Measurements from ENCODE around the gene ATXN10. TPM values are rescaled to one million over a fixed set of nuclear protein-coding genes. Genes with fewer than 3 reads are reported as not detected.

The ATXN10 gene
- total and polyA plus RNA-seq, 2 donors (not counting 1 experiment from before 2014, with no cell fraction given): 52.3 to 95.5 TPM

DNA sequence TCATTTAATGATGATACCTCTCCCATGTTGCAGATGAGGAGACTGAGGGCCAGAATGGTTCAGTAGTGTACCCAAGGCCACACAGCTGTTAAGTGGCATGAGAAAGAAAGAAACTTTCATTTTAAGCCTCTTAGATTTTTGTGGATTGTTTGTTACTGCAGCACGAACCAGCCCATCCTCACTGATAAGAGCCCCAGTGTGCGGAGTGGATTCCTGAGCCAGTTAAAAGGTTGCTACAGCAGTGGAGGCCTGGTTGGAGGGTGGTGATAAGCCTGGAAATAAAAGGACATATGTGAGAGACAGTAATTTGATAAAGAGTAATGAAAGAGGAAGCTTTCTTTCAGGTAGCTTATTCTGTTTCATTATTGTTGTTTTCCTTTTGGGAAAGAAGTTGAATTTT is 89.0 kb downstream of the ATXN10 start:
- no peaks in the 10 kb centered on the region for H3K27me3 ChIP-seq (replicated peaks in 1 of 4; ENCODE audit: control extremely low read depth in 1 of 4, control insufficient read depth in 3 of 4, insufficient read depth in 4 of 4, low read length in 3 of 4)
- intact Hi-C loops (cut with micrococcal nuclease): no loop called here
- Mint-ChIP-seq H3K27me3 (no peaks in the 10 kb centered on the region), H3K4me1 (no peaks in the 10 kb centered on the region), H3K4me3 (no peak overlapping the region), H3K9me3 (ENCODE audit: insufficient read depth) (no peaks in the 10 kb centered on the region), H3K27ac (no peak overlapping the region)
- WGBS (ENCODE audit: insufficient coverage): 100% methylated on average over 1 of the region's 2 CpGs
- POLR2A ChIA-PET: no interaction called here
- ATAC-seq (ENCODE audit: low read depth): no peak
- CTCF ChIA-PET: no interaction called here
- TF ChIP-seq EZH2 (IDR thresholded peaks at IDR 0.05; ENCODE audit: borderline replicate concordance, insufficient read depth, low read depth, low read length, poor library complexity, severe bottlenecking): no peak
- TF ChIP-seq, protein P1, sequence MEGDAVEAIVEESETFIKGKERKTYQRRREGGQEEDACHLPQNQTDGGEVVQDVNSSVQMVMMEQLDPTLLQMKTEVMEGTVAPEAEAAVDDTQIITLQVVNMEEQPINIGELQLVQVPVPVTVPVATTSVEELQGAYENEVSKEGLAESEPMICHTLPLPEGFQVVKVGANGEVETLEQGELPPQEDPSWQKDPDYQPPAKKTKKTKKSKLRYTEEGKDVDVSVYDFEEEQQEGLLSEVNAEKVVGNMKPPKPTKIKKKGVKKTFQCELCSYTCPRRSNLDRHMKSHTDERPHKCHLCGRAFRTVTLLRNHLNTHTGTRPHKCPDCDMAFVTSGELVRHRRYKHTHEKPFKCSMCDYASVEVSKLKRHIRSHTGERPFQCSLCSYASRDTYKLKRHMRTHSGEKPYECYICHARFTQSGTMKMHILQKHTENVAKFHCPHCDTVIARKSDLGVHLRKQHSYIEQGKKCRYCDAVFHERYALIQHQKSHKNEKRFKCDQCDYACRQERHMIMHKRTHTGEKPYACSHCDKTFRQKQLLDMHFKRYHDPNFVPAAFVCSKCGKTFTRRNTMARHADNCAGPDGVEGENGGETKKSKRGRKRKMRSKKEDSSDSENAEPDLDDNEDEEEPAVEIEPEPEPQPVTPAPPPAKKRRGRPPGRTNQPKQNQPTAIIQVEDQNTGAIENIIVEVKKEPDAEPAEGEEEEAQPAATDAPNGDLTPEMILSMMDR (IDR thresholded peaks at IDR 0.05): no peak
- no peak for DNase-seq
- no peak overlapping the region for H2AFZ ChIP-seq (ENCODE audit: insufficient read depth, low read depth, low read length, poor library complexity, severe bottlenecking)
- no peaks in the 10 kb centered on the region for H3K4me1 ChIP-seq (ENCODE audit: control insufficient read depth in 2 of 2, insufficient read depth in 2 of 2, low read length in 2 of 2)
- H3K4me3 ChIP-seq (ENCODE audit: control extremely low read depth in 1 of 5, extremely low read depth in 1 of 5, insufficient read depth in 1 of 5, low read depth in 2 of 5, low read length in 4 of 5): no peak overlapping the region
- H3K9ac ChIP-seq (ENCODE audit: low read length): no peak overlapping the region
- H3K9me3 ChIP-seq (ENCODE audit: control extremely low read depth in 1 of 3, control insufficient read depth in 2 of 3, insufficient read depth in 1 of 3, low read length in 2 of 3): no peaks in the 10 kb centered on the region
- H3K4me2 ChIP-seq (replicated peaks; ENCODE audit: low read depth, low read length, poor library complexity, severe bottlenecking): no peak overlapping the region
- peaks cover 0 to 21% of the 10 kb centered on the region in 2 experiments for H3K36me3 ChIP-seq (replicated peaks in 1 of 2; ENCODE audit: control extremely low read depth in 1 of 2, control insufficient read depth in 1 of 2, extremely low read depth in 1 of 2, insufficient read depth in 2 of 2, low read length in 1 of 2)
- H3K79me2 ChIP-seq (ENCODE audit: control insufficient read depth, insufficient read depth, low read length): peaks cover 17% of the 10 kb centered on the region
- H3K27ac ChIP-seq (ENCODE audit: low read length in 2 of 2): no peak overlapping the region
- H4K20me1 ChIP-seq (ENCODE audit: control insufficient read depth, insufficient read depth, low read length, poor library complexity, severe bottlenecking): peaks cover 18% of the 10 kb centered on the region

DNA sequence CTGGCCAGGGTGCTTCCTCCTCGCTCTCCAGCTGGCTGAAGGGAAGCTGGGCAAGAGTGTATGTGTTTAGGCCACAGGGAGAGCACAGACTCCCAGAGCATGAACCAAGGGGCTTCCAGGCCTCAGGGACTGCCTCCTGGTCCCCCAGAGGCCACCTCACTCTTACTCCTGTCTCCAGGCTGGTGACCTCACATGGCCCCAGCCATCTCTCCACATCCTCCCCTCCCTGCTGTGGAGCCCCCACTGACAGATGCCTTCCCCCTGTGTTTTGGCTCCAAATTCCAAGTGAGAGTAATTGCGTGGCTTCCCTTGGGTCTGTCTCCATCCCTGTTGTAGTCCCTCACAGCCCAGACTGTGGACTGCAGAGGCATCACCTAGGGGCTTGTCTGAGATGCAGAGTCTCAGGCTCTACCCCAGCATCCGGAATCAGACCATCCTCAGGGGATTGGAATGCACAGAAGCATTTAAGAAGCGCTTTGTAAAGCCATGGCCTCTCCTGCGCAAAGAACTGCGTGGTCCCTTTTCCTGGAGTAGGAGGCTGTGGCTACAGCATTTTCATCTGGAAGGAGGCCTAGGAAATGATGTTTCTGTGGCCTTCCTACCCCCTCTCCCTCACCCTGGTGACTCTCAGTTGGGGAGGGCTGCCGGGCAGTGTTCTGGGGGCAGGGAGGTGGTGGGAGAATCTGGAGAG is 91.1 kb downstream of the ATXN10 start:
- H3K4me3 Mint-ChIP-seq: no peak overlapping the region
- no peaks in the 10 kb centered on the region for H3K9me3 ChIP-seq (ENCODE audit: control extremely low read depth in 1 of 3, control insufficient read depth in 2 of 3, insufficient read depth in 1 of 3, low read length in 2 of 3)
- H3K4me1 Mint-ChIP-seq: no peaks in the 10 kb centered on the region
- no peak overlapping the region for H3K4me2 ChIP-seq (replicated peaks; ENCODE audit: low read depth, low read length, poor library complexity, severe bottlenecking)
- peaks cover 0 to 18% of the 10 kb centered on the region in 2 experiments for H3K36me3 ChIP-seq (replicated peaks in 1 of 2; ENCODE audit: control extremely low read depth in 1 of 2, control insufficient read depth in 1 of 2, extremely low read depth in 1 of 2, insufficient read depth in 2 of 2, low read length in 1 of 2)
- H3K9ac ChIP-seq (ENCODE audit: low read length): no peak overlapping the region
- no peak for ATAC-seq (ENCODE audit: low read depth)
- WGBS (ENCODE audit: insufficient coverage): 100% methylated on average over 4 of the region's 7 CpGs
- H3K27ac Mint-ChIP-seq: no peak overlapping the region
- no peak for DNase-seq
- ChIA-PET POLR2A (no interaction called here), CTCF (no interaction called here)
- no peaks in the 10 kb centered on the region for H3K27me3 Mint-ChIP-seq
- no peaks in the 10 kb centered on the region for H3K4me1 ChIP-seq (ENCODE audit: control insufficient read depth in 2 of 2, insufficient read depth in 2 of 2, low read length in 2 of 2)
- no peaks in the 10 kb centered on the region for H3K27me3 ChIP-seq (replicated peaks in 1 of 4; ENCODE audit: control extremely low read depth in 1 of 4, control insufficient read depth in 3 of 4, insufficient read depth in 4 of 4, low read length in 3 of 4)
- intact Hi-C loops (cut with micrococcal nuclease): no loop called here
- no peak overlapping the region for H2AFZ ChIP-seq (ENCODE audit: insufficient read depth, low read depth, low read length, poor library complexity, severe bottlenecking)
- peaks cover 15% of the 10 kb centered on the region for H4K20me1 ChIP-seq (ENCODE audit: control insufficient read depth, insufficient read depth, low read length, poor library complexity, severe bottlenecking)
- H3K79me2 ChIP-seq (ENCODE audit: control insufficient read depth, insufficient read depth, low read length): peaks cover 17% of the 10 kb centered on the region
- no peak overlapping the region for H3K4me3 ChIP-seq (ENCODE audit: control extremely low read depth in 1 of 5, extremely low read depth in 1 of 5, insufficient read depth in 1 of 5, low read depth in 2 of 5, low read length in 4 of 5)
- no peak overlapping the region for H3K27ac ChIP-seq (ENCODE audit: low read length in 2 of 2)
- no peaks in the 10 kb centered on the region for H3K9me3 Mint-ChIP-seq (ENCODE audit: insufficient read depth)
- no peak for TF ChIP-seq EZH2 (IDR thresholded peaks at IDR 0.05; ENCODE audit: borderline replicate concordance, insufficient read depth, low read depth, low read length, poor library complexity, severe bottlenecking)
- TF ChIP-seq, protein P1 (IDR thresholded peaks at IDR 0.05): no peak
